ENCODE results near the gene BCL2. TPM values are rescaled to one million over a fixed set of nuclear protein-coding genes. Genes with fewer than 3 reads are reported as not detected.

Gene BCL2
- polyA plus RNA-seq, 4 donors, result 0.89 to 7.2 (median 3.8) TPM

DNA sequence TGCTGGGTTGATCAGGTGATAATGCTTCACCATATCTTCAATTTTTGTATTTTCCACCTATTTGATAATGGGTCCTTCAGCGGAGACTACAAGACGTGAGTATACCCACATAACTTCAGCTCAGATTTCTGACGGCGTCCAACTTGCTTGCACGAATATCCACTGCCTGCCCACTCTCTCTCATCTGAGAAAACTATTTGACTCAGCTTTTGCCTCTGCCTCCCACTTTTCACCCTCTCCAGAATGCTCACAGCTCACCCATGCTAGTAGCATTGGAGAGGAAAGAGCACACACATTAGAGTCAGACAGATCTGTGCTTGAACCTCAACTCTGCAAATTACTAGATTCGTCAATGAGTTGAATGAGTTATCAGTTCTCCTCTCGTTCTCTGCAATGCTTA, 166.8 kb downstream of the BCL2 start:
- Histone ChIP-seq H3K4me1 (ENCODE audit: control insufficient read depth in 3 of 3, insufficient read depth in 2 of 3, low read depth in 1 of 3, low read length in 2 of 3) (peaks cover 5 to 31% (median 15%) of the 10 kb centered on the region in 3 donors), H3K9me3 (ENCODE audit: control insufficient read depth in 2 of 2, insufficient read depth in 1 of 2, low read depth in 1 of 2, low read length in 1 of 2) (no peaks in the 10 kb centered on the region), H3K27ac (ENCODE audit: low read depth in 1 of 3, low read length in 2 of 3) (no peak overlapping the region), H3K27me3 (ENCODE audit: control insufficient read depth in 3 of 3, insufficient read depth in 3 of 3, low read length in 3 of 3) (no peaks in the 10 kb centered on the region), H3K4me3 (ENCODE audit: low read depth in 1 of 3, low read length in 3 of 3) (no peak overlapping the region), H3K36me3 (ENCODE audit: control insufficient read depth in 3 of 3, insufficient read depth in 2 of 3, low read depth in 1 of 3, low read length in 3 of 3) (peaks cover 0 to 2% (median 0%) of the 10 kb centered on the region in 3 donors)
- DNase-seq, result no peak
- FAIRE-seq, result no peak
- whole genome bisulfite sequencing, 3 donors, result 79 to 88% (median 82%) methylated on average over 7 of the region's 7 CpGs

DNA sequence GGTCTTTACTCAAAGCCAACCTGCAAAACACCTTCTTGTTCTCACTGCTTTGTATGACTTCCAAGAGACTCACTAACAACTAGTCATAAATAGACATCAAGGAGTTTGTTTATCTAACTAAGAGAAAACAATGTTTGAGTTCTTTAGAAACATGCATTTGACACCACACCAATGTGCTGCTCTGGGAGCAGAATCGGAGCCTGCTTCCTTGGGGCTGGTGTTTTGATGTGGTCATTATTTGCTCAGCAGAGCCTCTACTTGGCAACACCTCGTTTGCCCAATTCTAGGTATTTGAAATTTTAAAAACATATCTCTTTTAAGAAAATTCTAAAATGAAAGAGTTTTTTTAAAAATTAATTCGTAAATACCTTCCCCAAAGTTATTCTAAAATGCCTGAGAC, 167.5 kb downstream of the BCL2 start:
- 65 to 82% (median 79%) methylated on average over 3 of the region's 3 CpGs for WGBS, 3 donors
- H3K4me1 ChIP-seq (ENCODE audit: control insufficient read depth in 3 of 3, insufficient read depth in 2 of 3, low read depth in 1 of 3, low read length in 2 of 3), result peaks cover 3 to 25% (median 9%) of the 10 kb centered on the region in 3 donors
- H3K27me3 ChIP-seq (ENCODE audit: control insufficient read depth in 3 of 3, insufficient read depth in 3 of 3, low read length in 3 of 3), result no peaks in the 10 kb centered on the region
- peaks cover 0 to 2% (median 0%) of the 10 kb centered on the region in 3 donors for H3K36me3 ChIP-seq (ENCODE audit: control insufficient read depth in 3 of 3, insufficient read depth in 2 of 3, low read depth in 1 of 3, low read length in 3 of 3)
- no peak for FAIRE-seq
- no peak for DNase-seq
- H3K4me3 ChIP-seq (ENCODE audit: low read depth in 1 of 3, low read length in 3 of 3), result no peak overlapping the region
- no peak overlapping the region for H3K27ac ChIP-seq (ENCODE audit: low read depth in 1 of 3, low read length in 2 of 3)
- H3K9me3 ChIP-seq (ENCODE audit: control insufficient read depth in 2 of 2, insufficient read depth in 1 of 2, low read depth in 1 of 2, low read length in 1 of 2), result no peaks in the 10 kb centered on the region

DNA sequence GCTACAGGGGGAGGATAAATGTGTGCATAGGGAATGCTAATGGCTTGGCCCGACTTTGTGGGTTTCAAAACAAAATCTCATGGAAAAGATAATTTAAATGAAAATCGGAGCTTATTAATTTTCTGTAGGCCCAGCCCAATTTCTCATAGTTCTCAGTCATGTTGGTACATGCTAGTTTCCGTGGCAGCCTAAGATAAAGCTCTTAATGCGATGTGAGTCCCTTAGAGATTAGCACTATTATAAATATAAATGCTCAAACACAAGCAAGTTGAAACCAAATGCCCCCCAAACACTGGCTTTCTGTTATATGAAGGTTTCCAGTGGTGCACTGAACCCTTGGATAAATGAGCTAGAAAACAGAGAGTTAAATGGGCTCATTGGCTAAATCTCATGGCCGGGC, 168.0 kb downstream of the BCL2 start:
- no peaks in the 10 kb centered on the region for H3K27me3 ChIP-seq (ENCODE audit: control insufficient read depth in 3 of 3, insufficient read depth in 3 of 3, low read length in 3 of 3)
- 92 to 95% (median 92%) methylated on average over 5 of the region's 5 CpGs for WGBS, 3 donors
- H3K4me1 ChIP-seq (ENCODE audit: control insufficient read depth in 3 of 3, insufficient read depth in 2 of 3, low read depth in 1 of 3, low read length in 2 of 3), result peaks cover 3 to 20% (median 5%) of the 10 kb centered on the region in 3 donors
- no peak for DNase-seq
- peaks cover 0 to 2% (median 0%) of the 10 kb centered on the region in 3 donors for H3K36me3 ChIP-seq (ENCODE audit: control insufficient read depth in 3 of 3, insufficient read depth in 2 of 3, low read depth in 1 of 3, low read length in 3 of 3)
- no peak overlapping the region for H3K4me3 ChIP-seq (ENCODE audit: low read depth in 1 of 3, low read length in 3 of 3)
- no peaks in the 10 kb centered on the region for H3K9me3 ChIP-seq (ENCODE audit: control insufficient read depth in 2 of 2, insufficient read depth in 1 of 2, low read depth in 1 of 2, low read length in 1 of 2)
- no peak for FAIRE-seq
- no peak overlapping the region for H3K27ac ChIP-seq (ENCODE audit: low read depth in 1 of 3, low read length in 2 of 3)

DNA sequence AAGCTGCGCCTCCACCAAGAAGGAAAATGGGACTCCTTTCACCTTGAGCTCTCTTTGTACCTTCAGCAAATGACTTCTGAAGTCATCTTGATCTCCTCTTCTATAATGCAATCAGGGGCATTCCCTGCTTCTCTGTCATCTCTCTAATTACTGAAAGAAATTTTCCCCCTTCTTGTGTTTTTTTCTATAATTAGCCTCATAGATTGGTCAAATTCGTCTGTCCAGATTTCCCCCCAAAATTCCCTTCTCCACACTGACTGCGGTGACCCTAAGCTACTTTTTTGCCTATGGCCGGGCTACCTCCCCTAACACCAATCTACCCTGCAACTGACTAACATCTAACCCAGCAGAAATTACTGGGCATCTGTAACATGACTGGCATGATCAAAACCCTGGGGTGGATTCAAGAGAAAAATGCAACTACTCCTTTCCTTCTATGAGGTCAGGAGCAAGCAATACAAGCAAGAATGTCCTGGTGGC, 168.6 kb downstream of the BCL2 start:
- no peak for FAIRE-seq
- Histone ChIP-seq H3K9me3 (ENCODE audit: control insufficient read depth in 2 of 2, insufficient read depth in 1 of 2, low read depth in 1 of 2, low read length in 1 of 2) (no peaks in the 10 kb centered on the region), H3K27ac (ENCODE audit: low read depth in 1 of 3, low read length in 2 of 3) (no peak overlapping the region)

DNA sequence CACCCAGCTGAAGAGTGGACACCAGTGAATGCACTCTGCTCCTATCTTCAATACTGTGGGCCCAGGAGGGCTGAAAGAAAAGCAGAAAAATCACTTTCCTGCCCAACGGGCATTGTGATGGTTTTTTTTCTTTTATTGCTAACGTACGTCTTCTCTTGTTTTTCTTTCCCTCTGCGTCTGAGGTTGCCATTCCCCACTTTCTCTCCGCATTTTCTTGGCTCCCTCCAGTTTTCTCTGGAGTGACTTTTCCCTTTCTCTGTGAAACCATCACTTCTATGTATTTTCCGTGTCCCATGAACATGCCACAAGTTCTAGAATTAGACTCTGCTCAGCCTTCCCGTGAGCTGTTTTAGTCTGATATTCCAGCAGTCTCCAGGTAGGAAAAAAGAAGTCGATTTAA, 169.2 kb downstream of the BCL2 start:
- WGBS, 3 donors, result 81 to 84% (median 82%) methylated on average over 8 of the region's 8 CpGs
- peaks cover 0 to 8% (median 3%) of the 10 kb centered on the region in 3 donors for H3K4me1 ChIP-seq (ENCODE audit: control insufficient read depth in 3 of 3, insufficient read depth in 2 of 3, low read depth in 1 of 3, low read length in 2 of 3)
- no peaks in the 10 kb centered on the region for H3K9me3 ChIP-seq (ENCODE audit: control insufficient read depth in 2 of 2, insufficient read depth in 1 of 2, low read depth in 1 of 2, low read length in 1 of 2)
- DNase-seq (no peak), FAIRE-seq (no peak)
- H3K27ac ChIP-seq (ENCODE audit: low read depth in 1 of 3, low read length in 2 of 3), result no peak overlapping the region
- peaks cover 0 to 2% (median 0%) of the 10 kb centered on the region in 3 donors for H3K36me3 ChIP-seq (ENCODE audit: control insufficient read depth in 3 of 3, insufficient read depth in 2 of 3, low read depth in 1 of 3, low read length in 3 of 3)
- H3K27me3 ChIP-seq (ENCODE audit: control insufficient read depth in 3 of 3, insufficient read depth in 3 of 3, low read length in 3 of 3), result no peaks in the 10 kb centered on the region
- H3K4me3 ChIP-seq (ENCODE audit: low read depth in 1 of 3, low read length in 3 of 3), result no peak overlapping the region

More for the DNA sequence above, 168.6 kb downstream of the BCL2 start:
- no peaks in the 10 kb centered on the region for H3K27me3 ChIP-seq (ENCODE audit: control insufficient read depth in 3 of 3, insufficient read depth in 3 of 3, low read length in 3 of 3)
- H3K4me1 ChIP-seq (ENCODE audit: control insufficient read depth in 3 of 3, insufficient read depth in 2 of 3, low read depth in 1 of 3, low read length in 2 of 3), result peaks cover 0 to 14% (median 3%) of the 10 kb centered on the region in 3 donors
- WGBS, 3 donors, result 79 to 84% (median 84%) methylated on average over 4 of the region's 4 CpGs
- no peak overlapping the region for H3K4me3 ChIP-seq (ENCODE audit: low read depth in 1 of 3, low read length in 3 of 3)
- peaks cover 0 to 2% (median 0%) of the 10 kb centered on the region in 3 donors for H3K36me3 ChIP-seq (ENCODE audit: control insufficient read depth in 3 of 3, insufficient read depth in 2 of 3, low read depth in 1 of 3, low read length in 3 of 3)
- no peak for DNase-seq

DNA sequence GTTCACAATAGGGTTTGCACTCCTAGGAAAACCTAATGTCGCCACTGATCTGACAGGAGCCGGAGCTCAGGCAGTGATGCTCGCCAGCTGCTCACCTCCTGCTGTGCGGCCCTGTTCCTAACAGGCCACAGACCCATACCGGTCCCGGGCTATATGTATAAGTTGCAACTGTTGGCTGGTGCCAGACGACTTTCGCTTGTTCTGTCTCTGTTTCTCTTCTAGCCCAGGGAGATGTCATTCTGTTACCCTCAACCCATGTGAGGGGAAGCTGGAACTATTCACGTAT, 170.3 kb downstream of the BCL2 start:
- Histone ChIP-seq H3K9me3 (ENCODE audit: control insufficient read depth in 2 of 2, insufficient read depth in 1 of 2, low read depth in 1 of 2, low read length in 1 of 2) (no peaks in the 10 kb centered on the region), H3K4me1 (ENCODE audit: control insufficient read depth in 3 of 3, insufficient read depth in 2 of 3, low read depth in 1 of 3, low read length in 2 of 3) (no peaks in the 10 kb centered on the region), H3K27me3 (ENCODE audit: control insufficient read depth in 3 of 3, insufficient read depth in 3 of 3, low read length in 3 of 3) (no peaks in the 10 kb centered on the region), H3K27ac (ENCODE audit: low read depth in 1 of 3, low read length in 2 of 3) (no peak overlapping the region), H3K36me3 (ENCODE audit: control insufficient read depth in 3 of 3, insufficient read depth in 2 of 3, low read depth in 1 of 3, low read length in 3 of 3) (peaks cover 0 to 2% (median 0%) of the 10 kb centered on the region in 3 donors), H3K4me3 (ENCODE audit: low read depth in 1 of 3, low read length in 3 of 3) (no peak overlapping the region)
- DNase-seq, result no peak
- whole genome bisulfite sequencing, 3 donors, result 83 to 92% (median 86%) methylated on average over 9 of the region's 9 CpGs
- FAIRE-seq, result no peak

DNA sequence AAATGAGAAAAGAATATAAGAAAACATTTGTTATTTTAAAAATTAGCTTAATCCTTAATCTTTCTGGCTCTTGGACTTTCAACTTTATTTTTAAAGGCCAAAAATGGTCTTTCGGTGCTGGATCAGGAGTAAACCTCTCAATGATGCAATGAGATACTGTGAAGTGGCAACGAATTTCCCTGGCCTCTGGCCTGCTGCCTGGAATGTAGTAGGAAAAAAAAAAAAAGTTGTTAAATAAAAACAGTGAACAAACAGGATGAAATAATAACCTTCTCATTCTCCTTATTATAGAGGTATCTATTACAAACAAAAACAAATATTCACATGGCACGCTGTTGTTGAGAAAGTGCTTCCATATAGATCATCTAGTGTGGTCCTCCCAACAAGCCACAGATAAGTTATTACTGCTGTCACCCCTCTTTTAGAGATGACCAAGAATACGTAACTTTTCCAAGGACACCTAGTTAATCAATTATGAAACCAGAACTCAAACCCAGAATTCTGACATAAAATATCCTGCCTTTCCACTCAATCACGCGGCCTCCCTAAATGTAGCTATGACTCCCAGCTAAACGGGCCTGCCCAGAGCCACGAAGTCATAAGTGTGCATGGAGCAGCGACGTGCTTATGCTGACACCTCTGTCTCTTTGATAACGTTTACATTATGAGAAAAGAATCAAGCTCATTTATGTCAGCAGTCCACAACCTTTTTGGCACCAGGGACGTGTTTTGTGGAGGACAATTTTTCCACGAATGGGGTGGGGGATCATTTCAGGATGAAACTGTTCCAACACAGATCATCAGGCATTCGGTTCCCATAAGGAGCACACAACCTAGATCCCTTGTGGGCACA, 170.9 kb downstream of the BCL2 start:
- Histone ChIP-seq H3K36me3 (ENCODE audit: control insufficient read depth in 3 of 3, insufficient read depth in 2 of 3, low read depth in 1 of 3, low read length in 3 of 3) (peaks cover 0 to 2% (median 0%) of the 10 kb centered on the region in 3 donors), H3K27me3 (ENCODE audit: control insufficient read depth in 3 of 3, insufficient read depth in 3 of 3, low read length in 3 of 3) (no peaks in the 10 kb centered on the region), H3K27ac (ENCODE audit: low read depth in 1 of 3, low read length in 2 of 3) (no peak overlapping the region), H3K4me1 (ENCODE audit: control insufficient read depth in 3 of 3, insufficient read depth in 2 of 3, low read depth in 1 of 3, low read length in 2 of 3) (no peaks in the 10 kb centered on the region), H3K9me3 (ENCODE audit: control insufficient read depth in 2 of 2, insufficient read depth in 1 of 2, low read depth in 1 of 2, low read length in 1 of 2) (no peaks in the 10 kb centered on the region), H3K4me3 (ENCODE audit: low read depth in 1 of 3, low read length in 3 of 3) (no peak overlapping the region)
- WGBS, 3 donors, result 71 to 77% (median 74%) methylated on average over 14 of the region's 14 CpGs
- FAIRE-seq (no peak), DNase-seq (no peak)

DNA sequence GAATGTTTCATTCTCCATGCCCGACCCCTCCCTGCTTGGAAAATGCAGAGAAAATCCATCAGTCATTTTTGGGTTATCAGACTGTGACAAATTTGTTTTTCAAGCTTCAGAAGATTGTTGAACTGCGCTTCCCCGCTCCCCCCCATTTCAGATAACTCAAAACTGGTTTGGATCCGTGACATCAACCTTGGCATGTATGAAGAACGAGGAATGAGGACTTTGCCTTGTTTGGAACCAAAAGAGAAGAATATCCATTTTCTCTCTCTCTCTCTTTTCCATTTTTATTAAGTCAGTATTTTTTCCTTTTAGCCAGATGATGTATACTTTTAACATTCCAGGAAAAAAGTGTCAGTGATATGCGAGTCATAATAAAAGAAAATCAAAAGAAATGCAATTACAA, 171.6 kb downstream of the BCL2 start:
- Histone ChIP-seq H3K36me3 (ENCODE audit: control insufficient read depth in 3 of 3, insufficient read depth in 2 of 3, low read depth in 1 of 3, low read length in 3 of 3) (peaks cover 0 to 2% (median 0%) of the 10 kb centered on the region in 3 donors), H3K4me1 (ENCODE audit: control insufficient read depth in 3 of 3, insufficient read depth in 2 of 3, low read depth in 1 of 3, low read length in 2 of 3) (no peaks in the 10 kb centered on the region), H3K4me3 (ENCODE audit: low read depth in 1 of 3, low read length in 3 of 3) (no peak overlapping the region), H3K9me3 (ENCODE audit: control insufficient read depth in 2 of 2, insufficient read depth in 1 of 2, low read depth in 1 of 2, low read length in 1 of 2) (no peaks in the 10 kb centered on the region), H3K27me3 (ENCODE audit: control insufficient read depth in 3 of 3, insufficient read depth in 3 of 3, low read length in 3 of 3) (no peaks in the 10 kb centered on the region), H3K27ac (ENCODE audit: low read depth in 1 of 3, low read length in 2 of 3) (no peak overlapping the region)
- DNase-seq, result no peak
- no peak for FAIRE-seq
- WGBS, 3 donors, result 89 to 95% (median 95%) methylated on average over 6 of the region's 6 CpGs
